ENCODE data around the gene CNPY2. TPM values are rescaled to one million over a fixed set of nuclear protein-coding genes. Genes with fewer than 3 reads are reported as not detected.
"Not testable (repeated sequence)": the region's sequence is repeated elsewhere in the genome, so short reads cannot be mapped to it uniquely, and the experiment has no call there.

The CNPY2 gene
- total RNA-seq, 1 experiment from 2014 or later: 193 TPM

DNA sequence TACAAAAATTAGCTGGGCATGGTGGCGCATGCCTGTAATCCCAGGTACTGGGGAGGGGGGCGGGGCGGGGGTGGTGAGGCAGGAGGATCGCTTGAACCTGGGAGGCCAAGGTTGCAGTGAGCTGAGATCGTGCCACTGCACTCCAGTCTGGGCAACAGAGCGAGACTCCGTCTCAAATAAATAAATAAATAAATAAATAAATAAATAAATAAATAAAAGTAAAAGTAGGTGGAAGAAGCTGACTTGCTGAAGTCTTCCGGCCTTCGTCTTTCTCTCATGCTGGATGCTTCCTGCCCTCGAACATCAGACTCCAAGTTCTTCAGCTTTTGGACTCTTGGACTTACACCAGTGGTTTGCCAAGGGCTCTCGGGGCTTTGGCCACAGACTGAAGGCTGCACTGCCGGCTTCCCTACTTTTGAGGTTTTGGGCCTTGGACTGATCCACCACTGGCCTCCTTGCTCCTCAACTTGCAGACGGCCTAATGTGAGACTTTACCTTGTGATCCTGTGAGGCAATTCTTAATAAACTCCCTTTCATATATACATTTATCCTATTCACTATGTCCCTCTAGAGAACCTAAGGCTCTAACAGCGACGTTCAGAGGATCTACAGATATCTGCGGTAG, 49.6 kb downstream of the CNPY2 start:
- TF ChIP-seq, protein P1, sequence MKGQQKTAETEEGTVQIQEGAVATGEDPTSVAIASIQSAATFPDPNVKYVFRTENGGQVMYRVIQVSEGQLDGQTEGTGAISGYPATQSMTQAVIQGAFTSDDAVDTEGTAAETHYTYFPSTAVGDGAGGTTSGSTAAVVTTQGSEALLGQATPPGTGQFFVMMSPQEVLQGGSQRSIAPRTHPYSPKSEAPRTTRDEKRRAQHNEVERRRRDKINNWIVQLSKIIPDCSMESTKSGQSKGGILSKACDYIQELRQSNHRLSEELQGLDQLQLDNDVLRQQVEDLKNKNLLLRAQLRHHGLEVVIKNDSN (CRISPR knock-in tag; IDR thresholded peaks at IDR 0.05): 0 out of 2 replicates have a peak, but pooled peaks have one; percentile 29
- DNase-seq (ENCODE audit: low spot score); H3K9me3 Mint-ChIP-seq; H3K27me3 Mint-ChIP-seq (ENCODE audit: low read depth); ATAC-seq: not testable (repeated sequence)
- ChIA-PET POLR2A (interaction anchor here (0.5 to 2.4 kb wide), 9 partner anchors 8 to 502 kb away, joined by 3 to 13 read pairs (median 4); partner anchors contain the start of genes ANKRD52, CNPY2, RNF41 and SMARCC2), CTCF (interaction anchor here (0.6 to 3.9 kb wide), 31 partner anchors 8 to 519 kb away, joined by 3 to 66 read pairs (median 4); partner anchors contain the start of genes ANKRD52, CNPY2, ESYT1 and GLS2)
- Mint-ChIP-seq H3K36me3 (peaks cover 18% of the 10 kb centered on the region), H3K4me3 (peak overlapping the region; percentile 84), H3K27ac (peak overlapping the region; percentile 97), H3K4me1 (peaks cover 14% of the 10 kb centered on the region)

DNA sequence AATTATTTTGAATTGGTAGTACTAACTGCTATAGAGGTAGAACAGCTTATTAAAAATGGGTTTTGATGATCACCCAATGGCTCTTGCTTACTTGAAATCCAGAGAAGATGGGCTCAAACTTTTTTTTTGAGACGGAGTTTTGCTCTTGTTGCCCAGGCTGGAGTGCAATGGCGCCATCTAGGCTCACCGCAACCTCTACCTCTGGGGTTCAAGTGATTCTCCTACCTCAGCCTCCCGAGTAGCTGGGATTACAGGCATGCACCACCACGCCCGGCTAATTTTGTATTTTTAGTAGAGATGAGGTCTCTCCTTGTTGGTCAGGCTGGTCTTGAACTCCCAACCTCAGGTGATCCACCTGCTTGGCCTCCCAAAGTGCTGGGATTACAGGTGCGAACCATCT, 52.8 kb downstream of the CNPY2 start:
- ChIA-PET CTCF (interaction anchor here (0.6 to 1.4 kb wide), 2 partner anchors 41 to 322 kb away, joined by 5 read pairs; partner anchors contain the start of gene RNF41), POLR2A (interaction anchor here (0.7 kb wide), 1 partner anchor 751 kb away, joined by 3 read pairs; no protein-coding TSS in a partner anchor)
- not testable (repeated sequence) for ATAC-seq; DNase-seq (ENCODE audit: low spot score); H3K4me3 Mint-ChIP-seq; H3K36me3 Mint-ChIP-seq; H3K27ac Mint-ChIP-seq; H3K9me3 Mint-ChIP-seq; H3K27me3 Mint-ChIP-seq (ENCODE audit: low read depth)
- peaks cover 16% of the 10 kb centered on the region for H3K4me1 Mint-ChIP-seq

DNA sequence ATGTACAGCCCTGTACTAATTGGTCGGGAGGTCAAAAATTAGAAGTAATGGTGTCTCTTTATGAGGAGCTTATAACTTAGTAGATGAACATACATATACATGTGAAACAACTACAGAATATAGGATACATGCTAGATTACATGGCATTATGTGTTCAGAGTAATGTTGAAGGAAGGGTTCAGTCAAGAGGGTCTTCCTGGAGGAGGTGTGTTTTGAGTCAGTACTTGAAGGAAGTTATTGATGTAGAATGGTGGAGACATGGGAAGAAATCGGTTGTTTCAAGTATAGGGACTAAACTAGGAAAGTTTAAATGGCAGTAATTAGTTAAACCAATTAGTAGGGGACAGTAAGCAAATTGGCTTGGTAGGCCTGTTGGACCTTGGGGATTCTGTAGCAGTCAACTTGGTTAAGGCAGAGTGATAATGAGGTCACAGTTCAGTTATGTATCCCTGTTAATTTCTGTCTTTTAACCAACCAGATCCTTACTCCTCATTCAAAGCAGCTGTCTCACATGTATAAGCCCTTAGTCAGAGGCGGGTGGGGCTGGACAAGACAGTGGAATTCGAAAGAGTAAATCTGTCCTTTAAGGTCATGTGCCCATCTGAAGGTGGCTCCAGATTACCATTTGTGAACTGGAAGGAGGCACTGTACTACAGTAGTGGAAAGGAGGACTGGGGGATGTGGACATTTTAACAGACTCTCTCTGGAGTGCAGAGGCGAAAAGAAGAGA, 54.1 kb downstream of the CNPY2 start:
- Mint-ChIP-seq H3K27me3 (ENCODE audit: low read depth) (0 out of 2 replicates have a peak, but pooled peaks cover 4% of the 10 kb centered on the region), H3K9me3 (no peaks in the 10 kb centered on the region), H3K4me3 (no peak overlapping the region), H3K36me3 (no peaks in the 10 kb centered on the region), H3K4me1 (peaks cover 18% of the 10 kb centered on the region), H3K27ac (0 out of 2 replicates have a peak overlapping the region, but pooled peaks have one; percentile 5)
- ATAC-seq: no peak
- no peak for DNase-seq (ENCODE audit: low spot score)
- ChIA-PET CTCF (interaction anchor here (1.1 to 1.9 kb wide), 2 partner anchors 31 to 72 kb away, joined by 3 to 5 read pairs; partner anchors contain the start of gene SMARCC2), POLR2A (no interaction called here)
- TF ChIP-seq, protein P2, sequence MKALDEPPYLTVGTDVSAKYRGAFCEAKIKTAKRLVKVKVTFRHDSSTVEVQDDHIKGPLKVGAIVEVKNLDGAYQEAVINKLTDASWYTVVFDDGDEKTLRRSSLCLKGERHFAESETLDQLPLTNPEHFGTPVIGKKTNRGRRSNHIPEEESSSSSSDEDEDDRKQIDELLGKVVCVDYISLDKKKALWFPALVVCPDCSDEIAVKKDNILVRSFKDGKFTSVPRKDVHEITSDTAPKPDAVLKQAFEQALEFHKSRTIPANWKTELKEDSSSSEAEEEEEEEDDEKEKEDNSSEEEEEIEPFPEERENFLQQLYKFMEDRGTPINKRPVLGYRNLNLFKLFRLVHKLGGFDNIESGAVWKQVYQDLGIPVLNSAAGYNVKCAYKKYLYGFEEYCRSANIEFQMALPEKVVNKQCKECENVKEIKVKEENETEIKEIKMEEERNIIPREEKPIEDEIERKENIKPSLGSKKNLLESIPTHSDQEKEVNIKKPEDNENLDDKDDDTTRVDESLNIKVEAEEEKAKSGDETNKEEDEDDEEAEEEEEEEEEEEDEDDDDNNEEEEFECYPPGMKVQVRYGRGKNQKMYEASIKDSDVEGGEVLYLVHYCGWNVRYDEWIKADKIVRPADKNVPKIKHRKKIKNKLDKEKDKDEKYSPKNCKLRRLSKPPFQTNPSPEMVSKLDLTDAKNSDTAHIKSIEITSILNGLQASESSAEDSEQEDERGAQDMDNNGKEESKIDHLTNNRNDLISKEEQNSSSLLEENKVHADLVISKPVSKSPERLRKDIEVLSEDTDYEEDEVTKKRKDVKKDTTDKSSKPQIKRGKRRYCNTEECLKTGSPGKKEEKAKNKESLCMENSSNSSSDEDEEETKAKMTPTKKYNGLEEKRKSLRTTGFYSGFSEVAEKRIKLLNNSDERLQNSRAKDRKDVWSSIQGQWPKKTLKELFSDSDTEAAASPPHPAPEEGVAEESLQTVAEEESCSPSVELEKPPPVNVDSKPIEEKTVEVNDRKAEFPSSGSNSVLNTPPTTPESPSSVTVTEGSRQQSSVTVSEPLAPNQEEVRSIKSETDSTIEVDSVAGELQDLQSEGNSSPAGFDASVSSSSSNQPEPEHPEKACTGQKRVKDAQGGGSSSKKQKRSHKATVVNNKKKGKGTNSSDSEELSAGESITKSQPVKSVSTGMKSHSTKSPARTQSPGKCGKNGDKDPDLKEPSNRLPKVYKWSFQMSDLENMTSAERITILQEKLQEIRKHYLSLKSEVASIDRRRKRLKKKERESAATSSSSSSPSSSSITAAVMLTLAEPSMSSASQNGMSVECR (CRISPR knock-in tag; IDR thresholded peaks at IDR 0.05; ENCODE audit: borderline replicate concordance): no peak
- TF ChIP-seq, protein P3, sequence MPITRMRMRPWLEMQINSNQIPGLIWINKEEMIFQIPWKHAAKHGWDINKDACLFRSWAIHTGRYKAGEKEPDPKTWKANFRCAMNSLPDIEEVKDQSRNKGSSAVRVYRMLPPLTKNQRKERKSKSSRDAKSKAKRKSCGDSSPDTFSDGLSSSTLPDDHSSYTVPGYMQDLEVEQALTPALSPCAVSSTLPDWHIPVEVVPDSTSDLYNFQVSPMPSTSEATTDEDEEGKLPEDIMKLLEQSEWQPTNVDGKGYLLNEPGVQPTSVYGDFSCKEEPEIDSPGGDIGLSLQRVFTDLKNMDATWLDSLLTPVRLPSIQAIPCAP (CRISPR knock-in tag; IDR thresholded peaks at IDR 0.05): no peak
- TF ChIP-seq, protein P4, sequence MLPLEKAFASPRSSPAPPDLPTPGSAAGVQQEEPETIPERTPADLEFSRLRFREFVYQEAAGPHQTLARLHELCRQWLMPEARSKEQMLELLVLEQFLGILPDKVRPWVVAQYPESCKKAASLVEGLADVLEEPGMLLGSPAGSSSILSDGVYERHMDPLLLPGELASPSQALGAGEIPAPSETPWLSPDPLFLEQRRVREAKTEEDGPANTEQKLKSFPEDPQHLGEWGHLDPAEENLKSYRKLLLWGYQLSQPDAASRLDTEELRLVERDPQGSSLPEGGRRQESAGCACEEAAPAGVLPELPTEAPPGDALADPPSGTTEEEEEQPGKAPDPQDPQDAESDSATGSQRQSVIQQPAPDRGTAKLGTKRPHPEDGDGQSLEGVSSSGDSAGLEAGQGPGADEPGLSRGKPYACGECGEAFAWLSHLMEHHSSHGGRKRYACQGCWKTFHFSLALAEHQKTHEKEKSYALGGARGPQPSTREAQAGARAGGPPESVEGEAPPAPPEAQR (CRISPR knock-in tag; IDR thresholded peaks at IDR 0.05): no peak
- TF ChIP-seq, protein P5, sequence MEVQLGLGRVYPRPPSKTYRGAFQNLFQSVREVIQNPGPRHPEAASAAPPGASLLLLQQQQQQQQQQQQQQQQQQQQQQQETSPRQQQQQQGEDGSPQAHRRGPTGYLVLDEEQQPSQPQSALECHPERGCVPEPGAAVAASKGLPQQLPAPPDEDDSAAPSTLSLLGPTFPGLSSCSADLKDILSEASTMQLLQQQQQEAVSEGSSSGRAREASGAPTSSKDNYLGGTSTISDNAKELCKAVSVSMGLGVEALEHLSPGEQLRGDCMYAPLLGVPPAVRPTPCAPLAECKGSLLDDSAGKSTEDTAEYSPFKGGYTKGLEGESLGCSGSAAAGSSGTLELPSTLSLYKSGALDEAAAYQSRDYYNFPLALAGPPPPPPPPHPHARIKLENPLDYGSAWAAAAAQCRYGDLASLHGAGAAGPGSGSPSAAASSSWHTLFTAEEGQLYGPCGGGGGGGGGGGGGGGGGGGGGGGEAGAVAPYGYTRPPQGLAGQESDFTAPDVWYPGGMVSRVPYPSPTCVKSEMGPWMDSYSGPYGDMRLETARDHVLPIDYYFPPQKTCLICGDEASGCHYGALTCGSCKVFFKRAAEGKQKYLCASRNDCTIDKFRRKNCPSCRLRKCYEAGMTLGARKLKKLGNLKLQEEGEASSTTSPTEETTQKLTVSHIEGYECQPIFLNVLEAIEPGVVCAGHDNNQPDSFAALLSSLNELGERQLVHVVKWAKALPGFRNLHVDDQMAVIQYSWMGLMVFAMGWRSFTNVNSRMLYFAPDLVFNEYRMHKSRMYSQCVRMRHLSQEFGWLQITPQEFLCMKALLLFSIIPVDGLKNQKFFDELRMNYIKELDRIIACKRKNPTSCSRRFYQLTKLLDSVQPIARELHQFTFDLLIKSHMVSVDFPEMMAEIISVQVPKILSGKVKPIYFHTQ (CRISPR knock-in tag; IDR thresholded peaks at IDR 0.05): no peak
- TF ChIP-seq, protein P6, sequence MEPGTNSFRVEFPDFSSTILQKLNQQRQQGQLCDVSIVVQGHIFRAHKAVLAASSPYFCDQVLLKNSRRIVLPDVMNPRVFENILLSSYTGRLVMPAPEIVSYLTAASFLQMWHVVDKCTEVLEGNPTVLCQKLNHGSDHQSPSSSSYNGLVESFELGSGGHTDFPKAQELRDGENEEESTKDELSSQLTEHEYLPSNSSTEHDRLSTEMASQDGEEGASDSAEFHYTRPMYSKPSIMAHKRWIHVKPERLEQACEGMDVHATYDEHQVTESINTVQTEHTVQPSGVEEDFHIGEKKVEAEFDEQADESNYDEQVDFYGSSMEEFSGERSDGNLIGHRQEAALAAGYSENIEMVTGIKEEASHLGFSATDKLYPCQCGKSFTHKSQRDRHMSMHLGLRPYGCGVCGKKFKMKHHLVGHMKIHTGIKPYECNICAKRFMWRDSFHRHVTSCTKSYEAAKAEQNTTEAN (CRISPR knock-in tag; IDR thresholded peaks at IDR 0.05): no peak
- TF ChIP-seq NFATC4 (CRISPR knock-in tag; IDR thresholded peaks at IDR 0.05) (no peak), TEAD1 (CRISPR knock-in tag; IDR thresholded peaks at IDR 0.05) (no peak), KAT7 (CRISPR knock-in tag; IDR thresholded peaks at IDR 0.05; ENCODE audit: borderline replicate concordance) (no peak), FOXK1 (CRISPR knock-in tag; IDR thresholded peaks at IDR 0.05) (no peak)
- TF ChIP-seq, protein P7, sequence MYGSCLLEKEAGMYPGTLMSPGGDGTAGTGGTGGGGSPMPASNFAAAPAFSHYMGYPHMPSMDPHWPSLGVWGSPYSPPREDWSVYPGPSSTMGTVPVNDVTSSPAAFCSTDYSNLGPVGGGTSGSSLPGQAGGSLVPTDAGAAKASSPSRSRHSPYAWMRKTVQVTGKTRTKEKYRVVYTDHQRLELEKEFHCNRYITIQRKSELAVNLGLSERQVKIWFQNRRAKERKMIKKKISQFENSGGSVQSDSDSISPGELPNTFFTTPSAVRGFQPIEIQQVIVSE (CRISPR knock-in tag; IDR thresholded peaks at IDR 0.05; ENCODE audit: borderline replicate concordance): no peak
- TF ChIP-seq, protein P8, sequence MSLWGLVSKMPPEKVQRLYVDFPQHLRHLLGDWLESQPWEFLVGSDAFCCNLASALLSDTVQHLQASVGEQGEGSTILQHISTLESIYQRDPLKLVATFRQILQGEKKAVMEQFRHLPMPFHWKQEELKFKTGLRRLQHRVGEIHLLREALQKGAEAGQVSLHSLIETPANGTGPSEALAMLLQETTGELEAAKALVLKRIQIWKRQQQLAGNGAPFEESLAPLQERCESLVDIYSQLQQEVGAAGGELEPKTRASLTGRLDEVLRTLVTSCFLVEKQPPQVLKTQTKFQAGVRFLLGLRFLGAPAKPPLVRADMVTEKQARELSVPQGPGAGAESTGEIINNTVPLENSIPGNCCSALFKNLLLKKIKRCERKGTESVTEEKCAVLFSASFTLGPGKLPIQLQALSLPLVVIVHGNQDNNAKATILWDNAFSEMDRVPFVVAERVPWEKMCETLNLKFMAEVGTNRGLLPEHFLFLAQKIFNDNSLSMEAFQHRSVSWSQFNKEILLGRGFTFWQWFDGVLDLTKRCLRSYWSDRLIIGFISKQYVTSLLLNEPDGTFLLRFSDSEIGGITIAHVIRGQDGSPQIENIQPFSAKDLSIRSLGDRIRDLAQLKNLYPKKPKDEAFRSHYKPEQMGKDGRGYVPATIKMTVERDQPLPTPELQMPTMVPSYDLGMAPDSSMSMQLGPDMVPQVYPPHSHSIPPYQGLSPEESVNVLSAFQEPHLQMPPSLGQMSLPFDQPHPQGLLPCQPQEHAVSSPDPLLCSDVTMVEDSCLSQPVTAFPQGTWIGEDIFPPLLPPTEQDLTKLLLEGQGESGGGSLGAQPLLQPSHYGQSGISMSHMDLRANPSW (CRISPR knock-in tag; conservative IDR thresholded peaks at IDR 0.05; ENCODE audit: low read depth): no peak

Measured in WTC11 (cell line).